NB4 (cell line): ENCODE measurements around the gene JPT2.
A peak's percentile ranks its signal among the peaks of the same experiment; 100 is the strongest.
"Not testable (repeated sequence)": the region's sequence is repeated elsewhere in the genome, so short reads cannot be mapped to it uniquely, and the experiment has no call there.

ENCODE experiments used
- DNase-seq: peaks from one replicate; pipeline ENCODE4 v3.0.0; 2010; ENCODE audit warnings: low read depth
- H3K4me3 ChIP-seq: one replicate; pipeline ENCODE4 v1.5.1; 2011; ENCODE audit warnings: mild to moderate bottlenecking, low read depth, low read length, moderate library complexity
- CTCF ChIP-seq: IDR thresholded peaks from one replicate; pipeline ENCODE4 v1.5.1; 2012; ENCODE audit warnings: low read depth, low read length
- MAX ChIP-seq: IDR thresholded peaks from 2 replicates; pipeline ENCODE4 v1.6.1; 2011; ENCODE audit warnings: low read depth, low read length
- MYC ChIP-seq: IDR thresholded peaks from 2 replicates; pipeline ENCODE4 v1.6.1; 2011; ENCODE audit warnings: low read depth, low read length
- POLR2A ChIP-seq: IDR thresholded peaks from 2 replicates; pipeline ENCODE4 v1.6.1; 2011; ENCODE audit warnings: mild to moderate bottlenecking; ENCODE audit not compliant: insufficient read length; ENCODE audit errors: extremely low read depth

Gene JPT2

GRCh38 chr16:1700246-1700645 lies 22.2 kb downstream of the JPT2 start:
- no peak for DNase-seq
- no peak for TF ChIP-seq MYC
- H3K4me3 ChIP-seq, result no peak overlapping the region

GRCh38 chr16:1701216-1701878 lies 23.3 kb downstream of the JPT2 start:
- H3K4me3 ChIP-seq, result no peak overlapping the region
- no peak for TF ChIP-seq MAX
- TF ChIP-seq POLR2A, result no peak
- TF ChIP-seq MYC, result no peak
- no peak for DNase-seq

- not testable (repeated sequence) for DNase-seq
- H3K4me3 ChIP-seq, result peak overlapping the region; percentile 68
These were observed 27.2 kb downstream of the JPT2 start for GRCh38 chr16:1705324-1705687.

GRCh38 chr16:1705688-1706385 lies 27.8 kb downstream of the JPT2 start, which contains the start of gene MAPK8IP3:
MAPK8IP3 (plus strand) TSS chr16:1706195; CDS start chr16:1706340, 145 bp downstream.
- DNase-seq, result peak; percentile 83
- TF ChIP-seq MYC (peak; percentile 64), MAX (peak; percentile 65), POLR2A (peak; percentile 74), CTCF (peak; percentile 37)
- peak within 1 kb of the TSS; percentile 87 for H3K4me3 ChIP-seq

- TF ChIP-seq MAX (peak; percentile 55), MYC (peak; percentile 11; the same call in 1 of the 2 replicates), CTCF (no peak), POLR2A (no peak)
- peak overlapping the region; percentile 87 for H3K4me3 ChIP-seq
- DNase-seq, result peak; percentile 48
These were observed 28.5 kb downstream of the JPT2 start for GRCh38 chr16:1706386-1707192.

GRCh38 chr16:1707193-1707790 lies 29.2 kb downstream of the JPT2 start:
- DNase-seq, result no peak
- H3K4me3 ChIP-seq, result peak overlapping the region; percentile 58
- TF ChIP-seq POLR2A (no peak), MYC (no peak), CTCF (no peak), MAX (no peak)
